Renal cortical epithelial cell (primary cell): Measurements from ENCODE around the gene INPP5K. TPM values are rescaled to one million over a fixed set of nuclear protein-coding genes. Genes with fewer than 3 reads are reported as not detected.
A peak's percentile ranks its signal among the peaks of the same experiment; 100 is the strongest.

Experiments
- DNase-seq: peaks from one replicate; pipeline ENCODE4 v3.0.0-alpha.2; 2011; ENCODE audit warnings: low read depth
- total RNA-seq: library from RNA; depleted of rRNA; stranded (reverse); fragments of >200 nt; gene quantifications from 2 replicates; pipeline ENCODE4 v1.2.3, GENCODE V29; 2014

Gene INPP5K
- total RNA-seq, 1 donor from 2014 or later: 26.5 TPM

GRCh38 chr17:1505586-1505985 lies 10.8 kb downstream of the INPP5K start:
- DNase-seq: no peak

- no peak for DNase-seq
Observed at GRCh38 chr17:1504866-1505265, 11.5 kb downstream of the INPP5K start.

- DNase-seq: no peak
Observed at GRCh38 chr17:1503699-1504098, 12.7 kb downstream of the INPP5K start.

- peak; percentile 78 for DNase-seq
Observed at GRCh38 chr17:1498869-1499268, 17.5 kb downstream of the INPP5K start.

GRCh38 chr17:1498233-1498632 lies 18.2 kb downstream of the INPP5K start:
- DNase-seq: no peak

- DNase-seq: no peak
Observed at GRCh38 chr17:1497831-1498230, 18.6 kb downstream of the INPP5K start.

GRCh38 chr17:1496869-1497268 lies 19.5 kb downstream of the INPP5K start:
- DNase-seq: no peak

GRCh38 chr17:1495265-1495989 lies 21.0 kb downstream of the INPP5K start:
- DNase-seq: peak; percentile 32

- DNase-seq: no peak
Observed at GRCh38 chr17:1494736-1495253, 21.6 kb downstream of the INPP5K start.

GRCh38 chr17:1494203-1494602 lies 22.2 kb downstream of the INPP5K start:
- DNase-seq: no peak

- DNase-seq: no peak
Observed at GRCh38 chr17:1493291-1493980, 23.0 kb downstream of the INPP5K start.

- DNase-seq: no peak
Observed at GRCh38 chr17:1492249-1493206, 23.9 kb downstream of the INPP5K start, which contains the start of gene MYO1C. Gene MYO1C (minus strand): TSS chr17:1492686. CDS start chr17:1492487, 199 bp downstream.

GRCh38 chr17:1491443-1492248 lies 24.8 kb downstream of the INPP5K start:
- no peak for DNase-seq

GRCh38 chr17:1490643-1491442 lies 25.6 kb downstream of the INPP5K start:
- DNase-seq: peak; percentile 34

- DNase-seq: no peak
Observed at GRCh38 chr17:1488826-1489270, 27.6 kb downstream of the INPP5K start.

GRCh38 chr17:1487939-1488825 lies 28.2 kb downstream of the INPP5K start:
- peak; percentile 51 for DNase-seq

- DNase-seq: peak; percentile 75
Observed at GRCh38 chr17:1486802-1487695, 29.4 kb downstream of the INPP5K start.
